ENCODE measurements around the gene CUTA. TPM values are rescaled to one million over a fixed set of nuclear protein-coding genes. Genes with fewer than 3 reads are reported as not detected.

CUTA gene
- total and polyA plus RNA-seq, 4 donors: 88.7 to 275 (median 128) TPM

GRCh38 chr6:33443619-33444504, 26.0 kb upstream of the CUTA start:
- H3K36me3 ChIP-seq (ENCODE audit: control insufficient read depth in 4 of 4, insufficient read depth in 4 of 4, low read length in 4 of 4): peaks cover 0 to 42% (median 26%) of the 10 kb centered on the region in 4 donors
- no peak for DNase-seq

GRCh38 chr6:33443025-33443424, 25.1 kb upstream of the CUTA start:
- Histone ChIP-seq H3K9ac (ENCODE audit: insufficient read depth in 1 of 2, low read length in 2 of 2) (no peak overlapping the region), H3K4me1 (ENCODE audit: control insufficient read depth in 5 of 5, insufficient read depth in 5 of 5, low read length in 5 of 5) (no peaks in the 10 kb centered on the region), H3K27me3 (ENCODE audit: control insufficient read depth in 3 of 3, insufficient read depth in 3 of 3, low read length in 2 of 3) (no peaks in the 10 kb centered on the region), H3K4me3 (no peak overlapping the region), H3K27ac (ENCODE audit: low read depth in 1 of 2, low read length in 1 of 2) (no peak overlapping the region), H3K9me3 (ENCODE audit: control insufficient read depth in 4 of 4, insufficient read depth in 3 of 4, low read length in 3 of 4) (no peaks in the 10 kb centered on the region), H3K36me3 (ENCODE audit: control insufficient read depth in 4 of 4, insufficient read depth in 4 of 4, low read length in 4 of 4) (peaks cover 0 to 42% (median 26%) of the 10 kb centered on the region in 4 donors)
- ATAC-seq (ENCODE audit: insufficient read depth, low FRiP score) (no peak), DNase-seq (no peak)
- 96% methylated on average over 17 of the region's 17 CpGs for WGBS, 2 donors
- no peak for TF ChIP-seq CTCF (IDR thresholded peaks at IDR 0.05; ENCODE audit: control extremely low read depth, extremely low read depth)

More at GRCh38 chr6:33443619-33444504, 26.0 kb upstream of the CUTA start:
- H3K27me3 ChIP-seq (ENCODE audit: control insufficient read depth in 3 of 3, insufficient read depth in 3 of 3, low read length in 2 of 3): no peaks in the 10 kb centered on the region
- no peak for ATAC-seq (ENCODE audit: insufficient read depth, low FRiP score)
- H3K9me3 ChIP-seq (ENCODE audit: control insufficient read depth in 4 of 4, insufficient read depth in 3 of 4, low read length in 3 of 4): no peaks in the 10 kb centered on the region
- no peak overlapping the region for H3K4me3 ChIP-seq
- no peak for TF ChIP-seq CTCF (IDR thresholded peaks at IDR 0.05; ENCODE audit: control extremely low read depth, extremely low read depth)
- H3K27ac ChIP-seq (ENCODE audit: low read depth in 1 of 2, low read length in 1 of 2): no peak overlapping the region
- H3K9ac ChIP-seq (ENCODE audit: insufficient read depth in 1 of 2, low read length in 2 of 2): no peak overlapping the region
- H3K4me1 ChIP-seq (ENCODE audit: control insufficient read depth in 5 of 5, insufficient read depth in 5 of 5, low read length in 5 of 5): no peaks in the 10 kb centered on the region
- 94 to 96% methylated on average over 17 to 18 of the region's 18 CpGs for WGBS, 2 donors

GRCh38 chr6:33442283-33442682, 24.4 kb upstream of the CUTA start:
- DNase-seq (no peak), ATAC-seq (ENCODE audit: insufficient read depth, low FRiP score) (no peak)
- no peak overlapping the region for H3K9ac ChIP-seq (ENCODE audit: insufficient read depth in 1 of 2, low read length in 2 of 2)
- H3K9me3 ChIP-seq (ENCODE audit: control insufficient read depth in 4 of 4, insufficient read depth in 3 of 4, low read length in 3 of 4): no peaks in the 10 kb centered on the region
- H3K4me3 ChIP-seq: no peak overlapping the region
- no peaks in the 10 kb centered on the region for H3K27me3 ChIP-seq (ENCODE audit: control insufficient read depth in 3 of 3, insufficient read depth in 3 of 3, low read length in 2 of 3)
- peaks cover 3 to 46% (median 27%) of the 10 kb centered on the region in 4 donors for H3K36me3 ChIP-seq (ENCODE audit: control insufficient read depth in 4 of 4, insufficient read depth in 4 of 4, low read length in 4 of 4)
- 90 to 95% methylated on average over 8 of the region's 8 CpGs for WGBS, 2 donors
- H3K4me1 ChIP-seq (ENCODE audit: control insufficient read depth in 5 of 5, insufficient read depth in 5 of 5, low read length in 5 of 5): no peaks in the 10 kb centered on the region
- H3K27ac ChIP-seq (ENCODE audit: low read depth in 1 of 2, low read length in 1 of 2): no peak overlapping the region
- no peak for TF ChIP-seq CTCF (IDR thresholded peaks at IDR 0.05; ENCODE audit: control extremely low read depth, extremely low read depth)

Measured in lung (tissue), 12 donors.